HG02973 (cell line): Measurements from ENCODE around the gene XRN2.

Experiments
- ATAC-seq: cut with Tn5 transposase; IDR thresholded peaks from one replicate; pipeline ENCODE4 v1.9.1; 2021; ENCODE audit warnings: moderate library complexity; ENCODE audit not compliant: unreplicated experiment

Gene XRN2

GRCh38 chr20:21291026-21291425, 12.1 kb upstream of the XRN2 start:
- no peak for ATAC-seq

- ATAC-seq, result no peak
These were observed 8.4 kb upstream of the XRN2 start for GRCh38 chr20:21294755-21295154.

GRCh38 chr20:21301940-21302663, 1.0 kb upstream of the XRN2 start:
- no peak for ATAC-seq

GRCh38 chr20:21302664-21303060, 469 bp upstream of the XRN2 start:
- ATAC-seq, result no peak

- peak; percentile 5 for ATAC-seq
These were observed 898 bp downstream of the XRN2 start for GRCh38 chr20:21303872-21304586.

- ATAC-seq, result no peak
These were observed 5.2 kb downstream of the XRN2 start for GRCh38 chr20:21308340-21308739.

- no peak for ATAC-seq
These were observed 6.7 kb downstream of the XRN2 start for GRCh38 chr20:21309678-21310467.

GRCh38 chr20:21312813-21313474, 9.8 kb downstream of the XRN2 start:
- ATAC-seq, result no peak

- no peak for ATAC-seq
These were observed 12.0 kb downstream of the XRN2 start for GRCh38 chr20:21315138-21315537.

- no peak for ATAC-seq
These were observed 19.1 kb downstream of the XRN2 start for GRCh38 chr20:21322083-21322710.

- no peak for ATAC-seq
These were observed 19.8 kb downstream of the XRN2 start for GRCh38 chr20:21322921-21323331.

GRCh38 chr20:21323640-21324039, 20.5 kb downstream of the XRN2 start:
- no peak for ATAC-seq

GRCh38 chr20:21324126-21324525, 21.0 kb downstream of the XRN2 start:
- no peak for ATAC-seq

- no peak for ATAC-seq
These were observed 22.2 kb downstream of the XRN2 start for GRCh38 chr20:21325296-21325695.

GRCh38 chr20:21326700-21327099, 23.6 kb downstream of the XRN2 start:
- ATAC-seq, result no peak

- no peak for ATAC-seq
These were observed 33.5 kb downstream of the XRN2 start for GRCh38 chr20:21336455-21337151.

GRCh38 chr20:21338291-21338690, 35.2 kb downstream of the XRN2 start:
- ATAC-seq, result no peak

- ATAC-seq, result no peak
These were observed 36.4 kb downstream of the XRN2 start for GRCh38 chr20:21339499-21339898.

GRCh38 chr20:21340991-21341697, 38.0 kb downstream of the XRN2 start:
- no peak for ATAC-seq
